ENCODE results near the gene CUX1. TPM values are rescaled to one million over a fixed set of nuclear protein-coding genes. Genes with fewer than 3 reads are reported as not detected.
"Not testable (repeated sequence)": the region's sequence is repeated elsewhere in the genome, so short reads cannot be mapped to it uniquely, and the experiment has no call there.

CUX1 gene
- polyA plus RNA-seq, 3 donors, result 94.4 to 104 (median 98.5) TPM

DNA sequence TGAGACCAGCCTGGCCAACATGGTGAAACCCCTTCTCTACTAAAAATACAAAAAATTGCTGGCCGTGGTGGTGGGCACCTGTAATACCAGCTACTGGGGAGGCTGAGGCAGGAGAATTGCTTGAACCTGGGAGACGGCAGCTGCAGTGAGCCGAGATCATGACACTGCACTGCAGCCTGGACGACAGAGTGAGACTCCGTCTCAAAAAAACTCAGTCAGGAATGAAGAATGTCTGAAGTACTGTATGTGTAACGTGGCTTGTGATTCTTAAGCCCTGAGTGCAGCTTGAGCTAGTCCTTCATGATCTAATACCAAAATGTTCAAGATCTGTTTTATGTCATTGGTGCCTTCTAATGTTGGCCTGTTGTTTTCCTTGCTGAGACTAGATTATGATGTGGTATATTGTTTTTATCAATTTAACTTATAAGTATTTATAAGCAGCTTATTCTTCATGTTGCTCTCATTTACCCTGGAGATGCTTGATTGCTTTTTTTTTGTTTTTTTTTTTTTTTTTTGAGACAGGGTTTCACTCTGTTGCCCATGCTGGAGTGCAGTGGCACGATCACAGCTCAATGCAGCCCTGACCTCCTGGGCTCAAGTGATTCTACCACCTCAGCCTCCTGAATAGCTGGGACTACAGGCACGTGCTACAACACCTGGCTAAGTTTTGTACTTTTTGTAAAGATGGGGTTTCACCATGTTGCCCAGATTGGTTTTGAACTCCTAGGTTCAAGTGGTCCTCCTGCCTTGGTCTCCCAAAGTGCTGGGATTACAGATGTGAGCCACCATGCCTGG, 513.4 kb downstream of the CUX1 start:
- DNase-seq (ENCODE audit: low read depth in 3 of 3, low spot score in 2 of 3), result not testable (repeated sequence)

Other genes starting within 250 kb of the CUX1 start
- under 1 TPM; 0.21 to 0.42 (median 0.35) TPM for gene MYL10, start 188.3 kb upstream of the CUX1 start, polyA plus RNA-seq (ENCODE audit: insufficient read length in 3 of 3)

Measured in right renal cortex interstitium (tissue), 3 donors.